A549 treated with AZD2906 at 1 μM for 4 hours (cell line): ENCODE data around the gene PPP1R17. TPM values are rescaled to one million over a fixed set of nuclear protein-coding genes. Genes with fewer than 3 reads are reported as not detected.

Experiments used
- total RNA-seq: library from RNA; stranded (reverse); fragments of 200-300 nt; extraction: Qiagen RNA extraction; gene quantifications from 5 replicates; pipeline ENCODE4 v1.2.3, GENCODE V29; 2022

Gene PPP1R17
- total RNA-seq, result not detected in 5 replicates

DNA sequence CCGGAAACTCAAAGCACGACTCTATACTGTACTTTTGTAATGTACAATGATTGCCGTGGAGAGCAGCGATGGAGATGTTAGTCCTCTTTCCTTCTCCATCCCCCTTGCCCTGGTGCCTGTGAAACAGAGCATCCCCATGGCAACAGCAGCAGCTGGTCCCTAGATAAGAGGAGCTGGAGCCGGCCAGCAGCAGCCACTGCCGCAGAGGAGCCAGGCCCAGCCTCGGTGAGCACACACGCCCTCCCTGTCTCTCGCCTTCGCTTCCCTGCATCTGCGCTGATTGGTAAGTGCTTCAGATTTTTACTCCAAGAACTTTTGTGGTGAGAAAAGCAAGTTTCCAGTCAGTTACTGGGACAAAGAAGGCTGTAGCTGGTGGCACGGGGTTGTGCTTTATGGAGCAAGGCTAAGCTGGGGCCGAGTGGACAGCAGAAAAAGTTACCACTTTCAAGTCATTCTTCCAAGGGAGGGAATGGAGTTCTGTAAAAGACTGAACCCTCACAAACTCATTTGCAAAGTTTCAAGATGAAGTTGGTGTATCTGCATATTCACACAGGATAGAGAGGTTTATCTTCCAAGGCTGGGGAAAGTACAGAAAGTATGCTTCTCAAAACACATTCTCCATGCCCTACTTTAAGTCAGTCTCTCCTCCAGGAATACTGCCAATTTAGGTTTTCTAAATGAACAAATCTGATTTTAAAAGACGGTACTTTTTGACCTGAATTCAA lies at the start of gene PPP1R17:
TSS of gene PPP1R17 (plus strand) at position 192 of the 725 bp plus-strand sequence. CDS start 5,227 bp downstream, outside the sequence.

Other genes with a start within 250 kb of the PPP1R17 start
- not detected in 5 replicates for gene ITPRID1, start 173.1 kb upstream of the PPP1R17 start, total RNA-seq